ENCODE results near the gene SAMD11.
"Not testable (repeated sequence)": the region's sequence is repeated elsewhere in the genome, so short reads cannot be mapped to it uniquely, and the experiment has no call there.

- TF ChIP-seq CTCF (IDR thresholded peaks at IDR 0.05); EZH2 (IDR thresholded peaks at IDR 0.05; ENCODE audit: borderline replicate concordance, insufficient read depth, low read depth, low read length, poor library complexity, severe bottlenecking): not testable (repeated sequence)
These were observed 25.8 kb upstream of the SAMD11 start for GRCh38 chr1:897951-898350.
